ENCODE data around the gene TNFRSF14.

Gene TNFRSF14

GRCh38 chr1:2539312-2539907 lies 16.8 kb upstream of the TNFRSF14 start:
- H3K27me3 Mint-ChIP-seq: peaks cover 97% of the 10 kb centered on the region
- CTCF ChIA-PET: interaction anchor here (0.6 to 1.5 kb wide), 3 partner anchors 12 to 245 kb away, joined by 3 read pairs; no protein-coding TSS in a partner anchor

DNA sequence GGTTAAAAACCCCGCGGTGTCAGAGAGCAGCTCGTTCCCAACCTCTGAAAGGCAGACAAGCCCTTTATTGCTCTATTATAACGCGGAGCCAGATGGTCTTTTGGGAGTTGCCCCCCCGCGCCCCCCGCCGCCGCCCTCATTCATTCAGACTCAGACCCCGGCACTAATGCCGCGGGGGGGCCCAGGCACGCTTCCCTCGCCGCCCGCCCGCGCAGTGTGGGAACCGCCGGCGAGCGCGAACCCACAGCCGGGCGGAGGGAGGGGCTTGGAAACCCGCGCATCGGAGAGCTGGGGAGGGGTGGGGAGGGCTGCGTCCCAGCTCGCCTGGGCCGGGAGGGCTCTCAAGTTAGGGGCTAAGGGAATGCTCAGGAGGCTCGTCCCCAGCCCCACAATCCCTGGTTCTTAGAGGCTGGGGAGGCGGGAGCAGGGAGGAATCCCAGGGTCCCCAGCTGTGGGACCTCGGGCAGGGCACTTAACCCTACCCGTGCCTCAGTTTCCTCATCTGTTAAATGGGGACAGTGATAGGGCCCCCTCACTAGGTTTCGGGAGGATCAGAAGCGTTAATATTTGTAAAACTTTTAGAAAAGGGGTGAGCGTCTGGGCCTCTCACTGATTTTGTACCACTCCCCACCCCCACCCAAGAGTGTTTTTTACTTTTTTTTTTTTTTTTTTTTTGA lies 15.2 kb upstream of the TNFRSF14 start:
- Mint-ChIP-seq H3K27ac (no peak overlapping the region), H3K36me3 (no peaks in the 10 kb centered on the region), H3K9me3 (no peaks in the 10 kb centered on the region), H3K4me1 (peaks cover 6% of the 10 kb centered on the region), H3K27me3 (peaks cover 88% of the 10 kb centered on the region), H3K4me3 (no peak overlapping the region)
- CTCF ChIA-PET: no interaction called here
- DNase-seq: no peak

More at GRCh38 chr1:2539312-2539907, 16.8 kb upstream of the TNFRSF14 start:
- no peaks in the 10 kb centered on the region for H3K9me3 Mint-ChIP-seq
- no peak overlapping the region for H3K27ac Mint-ChIP-seq
- no peaks in the 10 kb centered on the region for H3K36me3 Mint-ChIP-seq
- peaks cover 6% of the 10 kb centered on the region for H3K4me1 Mint-ChIP-seq
- peak; percentile 53 for DNase-seq
- no peak overlapping the region for H3K4me3 Mint-ChIP-seq

- Mint-ChIP-seq H3K4me1 (peaks cover 6% of the 10 kb centered on the region), H3K9me3 (no peaks in the 10 kb centered on the region), H3K27ac (no peak overlapping the region), H3K36me3 (no peaks in the 10 kb centered on the region), H3K27me3 (peaks cover 80% of the 10 kb centered on the region), H3K4me3 (no peak overlapping the region)
- CTCF ChIA-PET: no interaction called here
- DNase-seq: no peak
Measured at GRCh38 chr1:2541619-2542245, 14.4 kb upstream of the TNFRSF14 start.

GRCh38 chr1:2542246-2542915 lies 13.8 kb upstream of the TNFRSF14 start:
- CTCF ChIA-PET: no interaction called here
- no peak overlapping the region for H3K4me3 Mint-ChIP-seq
- peaks cover 8% of the 10 kb centered on the region for H3K4me1 Mint-ChIP-seq
- DNase-seq: no peak
- no peaks in the 10 kb centered on the region for H3K9me3 Mint-ChIP-seq
- H3K27me3 Mint-ChIP-seq: peaks cover 74% of the 10 kb centered on the region
- no peaks in the 10 kb centered on the region for H3K36me3 Mint-ChIP-seq
- no peak overlapping the region for H3K27ac Mint-ChIP-seq

GRCh38 chr1:2543543-2544092 lies 12.6 kb upstream of the TNFRSF14 start:
- CTCF ChIA-PET: no interaction called here
- DNase-seq: peak; percentile 53
- Mint-ChIP-seq H3K27ac (no peak overlapping the region), H3K4me3 (no peak overlapping the region), H3K9me3 (no peaks in the 10 kb centered on the region), H3K36me3 (no peaks in the 10 kb centered on the region), H3K27me3 (peaks cover 61% of the 10 kb centered on the region), H3K4me1 (peaks cover 14% of the 10 kb centered on the region)

- Mint-ChIP-seq H3K9me3 (no peaks in the 10 kb centered on the region), H3K4me3 (no peak overlapping the region), H3K27me3 (peaks cover 54% of the 10 kb centered on the region), H3K4me1 (peaks cover 21% of the 10 kb centered on the region), H3K27ac (no peak overlapping the region), H3K36me3 (no peaks in the 10 kb centered on the region)
- CTCF ChIA-PET: no interaction called here
- DNase-seq: no peak
Measured at GRCh38 chr1:2544093-2544874, 11.9 kb upstream of the TNFRSF14 start.

GRCh38 chr1:2544875-2545640 lies 11.1 kb upstream of the TNFRSF14 start:
- H3K27me3 Mint-ChIP-seq: peaks cover 50% of the 10 kb centered on the region
- H3K27ac Mint-ChIP-seq: peak overlapping the region; percentile 80
- H3K36me3 Mint-ChIP-seq: no peaks in the 10 kb centered on the region
- no peaks in the 10 kb centered on the region for H3K9me3 Mint-ChIP-seq
- no peak for DNase-seq
- CTCF ChIA-PET: interaction anchor here (0.6 to 1.6 kb wide), 3 partner anchors 11 to 1244 kb away, joined by 3 to 4 read pairs (median 3); partner anchors contain the start of gene TNFRSF14
- H3K4me3 Mint-ChIP-seq: peak overlapping the region; percentile 15
- H3K4me1 Mint-ChIP-seq: peaks cover 26% of the 10 kb centered on the region

DNA sequence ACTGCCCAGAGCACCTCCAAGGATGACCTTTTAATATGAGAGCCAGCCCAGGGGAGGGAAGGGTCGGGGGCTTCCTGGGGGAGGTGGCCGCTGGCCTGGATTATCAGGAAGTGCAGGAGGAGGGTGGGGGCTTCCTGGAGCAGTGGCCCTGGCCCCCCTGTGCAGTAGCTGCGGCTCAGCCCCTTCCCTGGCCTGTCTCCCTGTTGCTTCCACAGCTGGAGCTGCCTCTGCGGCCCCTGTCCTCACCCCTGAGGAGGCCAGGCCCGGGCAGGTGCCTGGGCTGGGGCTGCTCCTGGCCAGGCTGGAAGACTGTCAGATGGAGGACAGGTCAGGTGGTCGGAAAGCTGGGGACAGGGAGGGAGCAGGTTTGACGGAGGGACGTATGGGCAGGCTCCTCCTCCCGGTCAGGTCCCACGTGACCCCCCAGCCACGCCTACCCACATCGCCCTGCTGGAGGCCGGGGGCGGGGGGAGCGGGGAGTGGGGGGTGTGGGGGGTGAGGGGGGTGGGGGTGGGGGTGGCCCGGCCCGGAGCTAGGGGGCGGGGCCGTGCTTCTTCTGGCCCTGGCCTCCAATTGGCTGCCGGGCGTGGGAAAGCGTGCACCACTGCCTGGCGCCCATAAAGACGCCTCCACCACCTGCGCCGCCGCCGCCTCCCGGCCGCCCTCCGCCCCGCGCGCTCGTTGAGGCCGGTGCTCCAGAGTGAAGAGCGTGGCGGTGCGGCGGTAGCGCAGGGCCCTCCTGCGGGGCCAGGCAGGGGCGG lies 10.2 kb upstream of the TNFRSF14 start:
- peak; percentile 93 for DNase-seq

GRCh38 chr1:2546515-2547209 lies 9.5 kb upstream of the TNFRSF14 start:
- Mint-ChIP-seq H3K4me1 (peaks cover 33% of the 10 kb centered on the region), H3K36me3 (no peaks in the 10 kb centered on the region), H3K27me3 (peaks cover 34% of the 10 kb centered on the region), H3K27ac (peak overlapping the region; percentile 97), H3K4me3 (peak overlapping the region; percentile 95), H3K9me3 (no peaks in the 10 kb centered on the region)
- CTCF ChIA-PET: interaction anchor here (0.7 to 3.1 kb wide), 12 partner anchors 9 to 352 kb away, joined by 3 to 16 read pairs (median 6); partner anchors contain the start of genes FAAP20 and TNFRSF14
- peak; percentile 95 for DNase-seq

More for the DNA sequence above, 10.2 kb upstream of the TNFRSF14 start:
- H3K9me3 Mint-ChIP-seq: no peaks in the 10 kb centered on the region
- peak overlapping the region; percentile 95 for H3K4me3 Mint-ChIP-seq
- CTCF ChIA-PET: interaction anchor here (0.6 to 1.7 kb wide), 5 partner anchors 10 to 1243 kb away, joined by 3 to 11 read pairs (median 4); partner anchors contain the start of genes FAAP20 and TNFRSF14
- H3K36me3 Mint-ChIP-seq: no peaks in the 10 kb centered on the region
- H3K4me1 Mint-ChIP-seq: peaks cover 30% of the 10 kb centered on the region
- peak overlapping the region; percentile 97 for H3K27ac Mint-ChIP-seq
- H3K27me3 Mint-ChIP-seq: peaks cover 41% of the 10 kb centered on the region

- no peaks in the 10 kb centered on the region for H3K9me3 Mint-ChIP-seq
- no peaks in the 10 kb centered on the region for H3K36me3 Mint-ChIP-seq
- DNase-seq: no peak
- H3K4me3 Mint-ChIP-seq: peak overlapping the region; percentile 95
- H3K27me3 Mint-ChIP-seq: peaks cover 26% of the 10 kb centered on the region
- peak overlapping the region; percentile 97 for H3K27ac Mint-ChIP-seq
- CTCF ChIA-PET: interaction anchor here (0.7 to 3.1 kb wide), 12 partner anchors 9 to 353 kb away, joined by 3 to 16 read pairs (median 6); partner anchors contain the start of genes FAAP20 and TNFRSF14
- peaks cover 30% of the 10 kb centered on the region for H3K4me1 Mint-ChIP-seq
Measured at GRCh38 chr1:2547210-2548067, 8.7 kb upstream of the TNFRSF14 start.

DNA sequence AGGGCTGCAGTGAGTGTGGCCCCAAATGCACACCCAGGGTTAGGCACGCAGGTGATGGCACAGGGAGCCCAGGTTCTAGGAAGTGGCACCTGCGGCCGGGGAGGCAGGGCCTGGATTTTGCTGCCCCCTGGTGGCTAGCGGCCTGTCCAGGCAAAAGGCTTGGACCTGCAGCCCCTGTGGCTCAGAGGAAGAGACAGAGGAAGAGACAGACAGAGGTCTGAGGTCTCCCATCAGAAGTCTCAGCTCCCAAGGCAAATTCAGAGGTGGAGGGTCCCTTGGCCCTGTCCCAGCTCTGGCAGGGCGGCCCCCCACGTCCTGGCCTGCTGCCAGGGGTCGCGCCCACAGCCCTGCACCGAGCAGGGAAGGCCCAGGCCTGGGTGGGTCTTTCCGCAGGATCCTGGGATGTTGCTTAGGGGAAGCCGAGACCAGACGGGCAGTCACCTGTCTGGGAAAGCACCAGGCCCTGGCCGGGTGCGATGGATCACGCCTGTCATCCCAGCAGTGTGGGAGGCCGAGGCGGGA lies 8.0 kb upstream of the TNFRSF14 start:
- Mint-ChIP-seq H3K4me1 (peaks cover 30% of the 10 kb centered on the region), H3K9me3 (no peaks in the 10 kb centered on the region), H3K27me3 (peaks cover 19% of the 10 kb centered on the region), H3K27ac (peak overlapping the region; percentile 97), H3K36me3 (no peaks in the 10 kb centered on the region), H3K4me3 (peak overlapping the region; percentile 95)
- peak; percentile 90 for DNase-seq
- CTCF ChIA-PET: interaction anchor here (0.7 to 3.1 kb wide), 14 partner anchors 14 to 353 kb away, joined by 3 to 16 read pairs (median 4); partner anchors contain the start of genes FAAP20, PANK4 and TTC34
